Measurements from ENCODE around the gene TTLL4.

DNA sequence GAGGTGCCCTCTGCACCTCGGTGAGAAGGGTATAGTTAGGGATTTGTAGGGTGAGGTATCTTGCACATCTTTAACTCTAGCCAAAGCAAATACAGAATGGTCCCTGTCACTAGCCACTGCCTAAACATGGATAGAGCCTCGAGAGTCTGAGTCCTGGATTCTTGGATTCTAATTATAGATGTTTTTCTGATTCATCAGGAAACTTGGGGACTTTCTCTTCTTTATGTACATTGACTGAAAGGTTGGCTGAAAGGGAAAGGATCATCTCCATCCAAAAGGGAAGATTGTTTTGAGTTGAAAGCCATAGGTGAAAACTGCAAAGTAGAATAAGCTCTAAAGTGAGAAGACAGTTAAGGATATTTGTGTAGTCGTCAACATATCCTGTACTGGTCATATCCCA is 30.6 kb upstream of the TTLL4 start:
- TF ChIP-seq, protein P1, sequence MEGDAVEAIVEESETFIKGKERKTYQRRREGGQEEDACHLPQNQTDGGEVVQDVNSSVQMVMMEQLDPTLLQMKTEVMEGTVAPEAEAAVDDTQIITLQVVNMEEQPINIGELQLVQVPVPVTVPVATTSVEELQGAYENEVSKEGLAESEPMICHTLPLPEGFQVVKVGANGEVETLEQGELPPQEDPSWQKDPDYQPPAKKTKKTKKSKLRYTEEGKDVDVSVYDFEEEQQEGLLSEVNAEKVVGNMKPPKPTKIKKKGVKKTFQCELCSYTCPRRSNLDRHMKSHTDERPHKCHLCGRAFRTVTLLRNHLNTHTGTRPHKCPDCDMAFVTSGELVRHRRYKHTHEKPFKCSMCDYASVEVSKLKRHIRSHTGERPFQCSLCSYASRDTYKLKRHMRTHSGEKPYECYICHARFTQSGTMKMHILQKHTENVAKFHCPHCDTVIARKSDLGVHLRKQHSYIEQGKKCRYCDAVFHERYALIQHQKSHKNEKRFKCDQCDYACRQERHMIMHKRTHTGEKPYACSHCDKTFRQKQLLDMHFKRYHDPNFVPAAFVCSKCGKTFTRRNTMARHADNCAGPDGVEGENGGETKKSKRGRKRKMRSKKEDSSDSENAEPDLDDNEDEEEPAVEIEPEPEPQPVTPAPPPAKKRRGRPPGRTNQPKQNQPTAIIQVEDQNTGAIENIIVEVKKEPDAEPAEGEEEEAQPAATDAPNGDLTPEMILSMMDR (IDR thresholded peaks at IDR 0.05; ENCODE audit: low read depth, low read length) = no peak
- TF ChIP-seq POLR2A (IDR thresholded peaks at IDR 0.05; ENCODE audit: extremely low read depth, insufficient read length) = no peak

Measured in NB4 (cell line).